Parathyroid adenoma (tissue), 2 donors: ENCODE results near the gene RABIF.
"Not testable (repeated sequence)": the region's sequence is repeated elsewhere in the genome, so short reads cannot be mapped to it uniquely, and the experiment has no call there.

Experiments
- H2AFZ ChIP-seq: fragments of 300-600 bp; sonication (generic); one replicate; pipeline ENCODE4 v1.7.0; 2017; ENCODE audit warnings: antibody characterized with exemption, mild to moderate bottlenecking
- H3K27ac ChIP-seq: fragments of 300-600 bp; sonication (generic); one replicate; pipeline ENCODE4 v1.7.0; 2017
- H3K27me3 ChIP-seq: fragments of 300-600 bp; sonication (generic); one replicate; pipeline ENCODE4 v1.7.0; 2017; ENCODE audit warnings: low read length; ENCODE audit not compliant: control insufficient read depth, insufficient read depth
- H3K36me3 ChIP-seq: fragments of 300-600 bp; sonication (generic); one replicate; pipeline ENCODE4 v1.7.0; 2017; ENCODE audit warnings: low read length; ENCODE audit not compliant: control insufficient read depth, insufficient read depth
- H3K4me1 ChIP-seq: fragments of 300-600 bp; sonication (generic); one replicate; pipeline ENCODE4 v1.7.0; 2017; ENCODE audit warnings: control low read depth
- H3K4me2 ChIP-seq: fragments of 300-600 bp; sonication (generic); one replicate; pipeline ENCODE4 v1.7.0; 2017; ENCODE audit warnings: low read length
- H3K4me3 ChIP-seq: fragments of 300-600 bp; sonication (generic); one replicate; pipeline ENCODE4 v1.7.0; 2017; ENCODE audit warnings: low read depth, low read length
- H3K79me2 ChIP-seq: fragments of 300-600 bp; sonication (generic); one replicate; pipeline ENCODE4 v1.7.0; 2017; ENCODE audit warnings: control low read depth
- H3K9ac ChIP-seq: fragments of 300-600 bp; sonication (generic); one replicate; pipeline ENCODE4 v1.7.0; 2017; ENCODE audit warnings: mild to moderate bottlenecking
- H3K9me3 ChIP-seq: fragments of 300-600 bp; sonication (generic); one replicate; pipeline ENCODE4 v1.7.0; 2017; ENCODE audit warnings: low read length; ENCODE audit not compliant: control insufficient read depth
- TF ChIP-seq, protein P1 (sequence below): fragments of 300-600 bp; sonication (generic); IDR thresholded peaks from one replicate; pipeline ENCODE4 v1.7.0; 2017; ENCODE audit warnings: antibody characterized with exemption, mild to moderate bottlenecking
- donor health status: primary hyperparathyroidism.

The RABIF gene

DNA sequence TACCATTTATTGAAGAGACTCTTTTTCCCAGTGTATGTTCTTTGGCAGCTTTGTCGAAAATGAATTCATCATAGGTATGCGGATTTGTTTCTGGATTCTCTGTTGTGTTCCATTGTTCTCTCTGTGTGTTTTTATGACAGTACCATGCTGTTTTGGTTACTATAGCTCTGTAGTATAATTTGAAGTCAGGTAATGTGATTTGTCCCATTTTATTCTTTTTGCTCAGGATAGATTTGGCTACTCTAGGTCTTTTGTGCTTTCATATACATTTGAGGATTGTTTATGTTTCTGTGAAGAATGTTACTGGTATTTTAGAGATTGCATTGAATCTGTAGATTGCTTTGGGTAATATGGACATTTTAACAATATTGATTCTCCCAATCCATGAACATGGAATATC lies 43.5 kb upstream of the RABIF start:
- TF ChIP-seq, protein P1, sequence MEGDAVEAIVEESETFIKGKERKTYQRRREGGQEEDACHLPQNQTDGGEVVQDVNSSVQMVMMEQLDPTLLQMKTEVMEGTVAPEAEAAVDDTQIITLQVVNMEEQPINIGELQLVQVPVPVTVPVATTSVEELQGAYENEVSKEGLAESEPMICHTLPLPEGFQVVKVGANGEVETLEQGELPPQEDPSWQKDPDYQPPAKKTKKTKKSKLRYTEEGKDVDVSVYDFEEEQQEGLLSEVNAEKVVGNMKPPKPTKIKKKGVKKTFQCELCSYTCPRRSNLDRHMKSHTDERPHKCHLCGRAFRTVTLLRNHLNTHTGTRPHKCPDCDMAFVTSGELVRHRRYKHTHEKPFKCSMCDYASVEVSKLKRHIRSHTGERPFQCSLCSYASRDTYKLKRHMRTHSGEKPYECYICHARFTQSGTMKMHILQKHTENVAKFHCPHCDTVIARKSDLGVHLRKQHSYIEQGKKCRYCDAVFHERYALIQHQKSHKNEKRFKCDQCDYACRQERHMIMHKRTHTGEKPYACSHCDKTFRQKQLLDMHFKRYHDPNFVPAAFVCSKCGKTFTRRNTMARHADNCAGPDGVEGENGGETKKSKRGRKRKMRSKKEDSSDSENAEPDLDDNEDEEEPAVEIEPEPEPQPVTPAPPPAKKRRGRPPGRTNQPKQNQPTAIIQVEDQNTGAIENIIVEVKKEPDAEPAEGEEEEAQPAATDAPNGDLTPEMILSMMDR: no peak
- Histone ChIP-seq H3K4me2 (no peak overlapping the region), H3K79me2 (no peaks in the 10 kb centered on the region), H3K4me3 (no peak overlapping the region), H3K4me1 (no peaks in the 10 kb centered on the region), H3K9ac (no peak overlapping the region), H3K27ac (no peak overlapping the region), H2AFZ (no peak overlapping the region), H3K9me3 (no peaks in the 10 kb centered on the region), H3K27me3 (no peaks in the 10 kb centered on the region), H3K36me3 (no peaks in the 10 kb centered on the region)

GRCh38 chr1:202926581-202927491 lies 37.9 kb upstream of the RABIF start, which contains the start of gene KLHL12:
Gene KLHL12, minus strand, starts transcription at chr1:202927234. Its CDS starts 2,072 bp downstream, at chr1:202925162.
- Histone ChIP-seq H3K4me1 (no peaks in the 10 kb centered on the region), H3K9ac (no peak within 1 kb of the TSS), H3K36me3 (no peaks in the 10 kb centered on the region), H3K4me3 (peak within 1 kb of the TSS; percentile 91), H2AFZ (peak within 1 kb of the TSS; percentile 93), H3K27me3 (no peaks in the 10 kb centered on the region), H3K79me2 (no peaks in the 10 kb centered on the region), H3K27ac (peak within 1 kb of the TSS; percentile 87), H3K9me3 (no peaks in the 10 kb centered on the region), H3K4me2 (peak within 1 kb of the TSS; percentile 68)
- TF ChIP-seq, protein P1: peak; percentile 59

GRCh38 chr1:202923533-202923932 lies 34.6 kb upstream of the RABIF start:
- H3K27me3 ChIP-seq: no peaks in the 10 kb centered on the region
- no peaks in the 10 kb centered on the region for H3K4me1 ChIP-seq
- H3K9me3 ChIP-seq: no peaks in the 10 kb centered on the region
- TF ChIP-seq, protein P1: no peak
- no peaks in the 10 kb centered on the region for H3K36me3 ChIP-seq
- no peak overlapping the region for H2AFZ ChIP-seq
- no peak overlapping the region for H3K4me3 ChIP-seq
- no peaks in the 10 kb centered on the region for H3K79me2 ChIP-seq
- H3K9ac ChIP-seq: no peak overlapping the region
- H3K27ac ChIP-seq: no peak overlapping the region
- H3K4me2 ChIP-seq: no peak overlapping the region

DNA sequence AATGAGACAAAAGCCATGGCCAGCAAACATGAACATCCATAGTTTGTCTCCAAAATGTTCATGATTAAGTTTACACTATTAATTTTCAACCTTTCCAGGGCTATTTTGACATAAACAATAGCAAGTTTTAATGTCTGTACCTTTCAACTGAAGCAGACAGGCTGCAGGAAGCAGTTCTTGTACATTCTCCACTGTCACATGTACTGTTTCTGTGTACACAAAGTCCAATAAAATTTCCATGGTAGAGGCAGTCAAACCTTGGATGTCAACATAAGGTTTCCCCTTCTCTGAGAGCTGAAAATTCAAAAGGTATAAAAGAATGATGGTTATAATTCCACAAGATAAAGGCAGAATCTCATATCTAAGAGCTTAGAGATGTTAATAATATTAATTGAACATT lies 30.7 kb upstream of the RABIF start:
- Histone ChIP-seq H3K9ac (no peak overlapping the region), H3K27ac (no peak overlapping the region), H2AFZ (no peak overlapping the region), H3K4me1 (no peaks in the 10 kb centered on the region), H3K27me3 (no peaks in the 10 kb centered on the region), H3K4me3 (no peak overlapping the region), H3K9me3 (no peaks in the 10 kb centered on the region), H3K36me3 (no peaks in the 10 kb centered on the region), H3K4me2 (no peak overlapping the region), H3K79me2 (no peaks in the 10 kb centered on the region)
- TF ChIP-seq, protein P1: no peak

- Histone ChIP-seq H3K36me3 (no peaks in the 10 kb centered on the region), H2AFZ (no peak overlapping the region), H3K4me3 (no peak overlapping the region), H3K9ac (no peak overlapping the region), H3K27me3 (no peaks in the 10 kb centered on the region), H3K9me3 (no peaks in the 10 kb centered on the region), H3K4me1 (no peaks in the 10 kb centered on the region), H3K79me2 (no peaks in the 10 kb centered on the region), H3K4me2 (no peak overlapping the region), H3K27ac (no peak overlapping the region)
- TF ChIP-seq, protein P1: no peak
These were observed 26.2 kb upstream of the RABIF start for GRCh38 chr1:202915146-202915545.

DNA sequence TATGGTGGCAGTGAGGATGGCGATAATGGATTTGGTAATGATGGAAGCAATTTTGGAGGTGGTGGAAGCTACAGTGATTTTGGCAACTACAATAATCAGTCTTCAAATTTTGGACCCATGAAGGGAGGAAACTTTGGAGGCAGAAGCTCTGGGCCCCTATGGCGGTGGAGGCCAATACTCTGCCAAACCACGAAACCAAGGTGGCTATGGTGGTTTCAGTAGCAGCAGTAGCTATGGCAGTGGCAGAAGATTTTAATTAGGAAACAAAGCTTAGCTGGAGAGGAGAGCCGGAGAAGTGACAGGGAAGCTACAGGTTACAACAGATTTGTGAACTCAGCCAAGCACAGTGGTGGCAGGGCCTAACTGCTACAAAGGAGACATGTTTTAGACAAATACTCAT lies 23.5 kb upstream of the RABIF start:
- not testable (repeated sequence) for H3K9ac ChIP-seq, H3K36me3 ChIP-seq, H3K4me3 ChIP-seq, H3K27me3 ChIP-seq, H3K4me1 ChIP-seq, H3K4me2 ChIP-seq, H3K9me3 ChIP-seq, H3K27ac ChIP-seq, H3K79me2 ChIP-seq, H2AFZ ChIP-seq
